Muscle of leg (tissue), 11 donors: ENCODE measurements around the gene DOCK10. TPM values are rescaled to one million over a fixed set of nuclear protein-coding genes. Genes with fewer than 3 reads are reported as not detected.
A peak's percentile ranks its signal among the peaks of the same experiment; 100 is the strongest.

Experiments used
- DNase-seq: peaks from one replicate; pipeline ENCODE4 v3.0.0; 2013
- H3K27ac ChIP-seq: one replicate; pipeline ENCODE4 v1.5.1; 2013; ENCODE audit warnings: mild to moderate bottlenecking, low read length, control low read depth
- H3K27me3 ChIP-seq: one replicate; pipeline ENCODE4 v1.6.1; 2013; ENCODE audit warnings: low read length; ENCODE audit not compliant: control insufficient read depth, insufficient read depth
- H3K36me3 ChIP-seq: one replicate; pipeline ENCODE4 v1.6.1; 2013; ENCODE audit warnings: low read length; ENCODE audit not compliant: control insufficient read depth, insufficient read depth
- H3K4me1 ChIP-seq: one replicate; pipeline ENCODE4 v1.6.1; 2013; ENCODE audit warnings: low read length; ENCODE audit not compliant: control insufficient read depth, insufficient read depth
- H3K4me3 ChIP-seq: one replicate; pipeline ENCODE4 v1.5.1; 2013; ENCODE audit warnings: low read length, control low read depth
- H3K9me3 ChIP-seq: replicated peaks from 2 replicates; pipeline ENCODE4 v1.6.1; 2013; ENCODE audit warnings: low read depth, low read length; ENCODE audit not compliant: control insufficient read depth
- WGBS: methylation state at CpG from one replicate; pipeline ENCODE4 v1.1.5; 2013; ENCODE audit warnings: missing lambda C conversion rate; ENCODE audit not compliant: insufficient coverage; 5-methylcytosine and 5-hydroxymethylcytosine counted together
- polyA plus RNA-seq, 8 donors: library from polyadenylated mRNA; unstranded; fragments of 120-200 nt; gene quantifications; one replicate each; pipeline versions ENCODE4 v1.2.1 to v1.2.3, GENCODE V29; 2013; ENCODE audit warnings: inconsistent platforms in 1 of 8, low replicate concordance in 1 of 8; ENCODE audit not compliant: insufficient read length in 8 of 8, insufficient read depth in 1 of 8
- total RNA-seq: library from RNA; stranded (reverse); fragments of 120-200 nt; gene quantifications from one replicate; pipeline ENCODE4 v1.2.4, GENCODE V29; 2013

Gene DOCK10
- total and polyA plus RNA-seq, 9 donors, result 14.8 to 20.1 (median 17.9) TPM

GRCh38 chr2:224983712-224984554 lies 58.3 kb downstream of the DOCK10 start:
- peaks cover 16% of the 10 kb centered on the region for H3K4me1 ChIP-seq
- no peaks in the 10 kb centered on the region for H3K36me3 ChIP-seq
- peak overlapping the region; percentile 0 for H3K4me3 ChIP-seq
- H3K27me3 ChIP-seq, result no peaks in the 10 kb centered on the region
- H3K9me3 ChIP-seq, result no peaks in the 10 kb centered on the region
- WGBS, result 31% methylated on average over 3 of the region's 11 CpGs
- peak overlapping the region; percentile 95 for H3K27ac ChIP-seq
- peak; percentile 91 for DNase-seq

GRCh38 chr2:224982910-224983711 lies 59.2 kb downstream of the DOCK10 start:
- 10% methylated on average over 2 of the region's 14 CpGs for WGBS
- Histone ChIP-seq H3K4me1 (peaks cover 16% of the 10 kb centered on the region), H3K27ac (peak overlapping the region; percentile 95), H3K27me3 (no peaks in the 10 kb centered on the region), H3K36me3 (no peaks in the 10 kb centered on the region), H3K4me3 (peak overlapping the region; percentile 37), H3K9me3 (no peaks in the 10 kb centered on the region)
- peak; percentile 98 for DNase-seq

GRCh38 chr2:224982226-224982625 lies 60.0 kb downstream of the DOCK10 start:
- Histone ChIP-seq H3K4me1 (peaks cover 16% of the 10 kb centered on the region), H3K9me3 (no peaks in the 10 kb centered on the region), H3K36me3 (no peaks in the 10 kb centered on the region), H3K4me3 (peak overlapping the region; percentile 37), H3K27me3 (no peaks in the 10 kb centered on the region), H3K27ac (peak overlapping the region; percentile 95)
- WGBS, result 26% methylated on average over 7 of the region's 10 CpGs
- peak; percentile 95 for DNase-seq

DNA sequence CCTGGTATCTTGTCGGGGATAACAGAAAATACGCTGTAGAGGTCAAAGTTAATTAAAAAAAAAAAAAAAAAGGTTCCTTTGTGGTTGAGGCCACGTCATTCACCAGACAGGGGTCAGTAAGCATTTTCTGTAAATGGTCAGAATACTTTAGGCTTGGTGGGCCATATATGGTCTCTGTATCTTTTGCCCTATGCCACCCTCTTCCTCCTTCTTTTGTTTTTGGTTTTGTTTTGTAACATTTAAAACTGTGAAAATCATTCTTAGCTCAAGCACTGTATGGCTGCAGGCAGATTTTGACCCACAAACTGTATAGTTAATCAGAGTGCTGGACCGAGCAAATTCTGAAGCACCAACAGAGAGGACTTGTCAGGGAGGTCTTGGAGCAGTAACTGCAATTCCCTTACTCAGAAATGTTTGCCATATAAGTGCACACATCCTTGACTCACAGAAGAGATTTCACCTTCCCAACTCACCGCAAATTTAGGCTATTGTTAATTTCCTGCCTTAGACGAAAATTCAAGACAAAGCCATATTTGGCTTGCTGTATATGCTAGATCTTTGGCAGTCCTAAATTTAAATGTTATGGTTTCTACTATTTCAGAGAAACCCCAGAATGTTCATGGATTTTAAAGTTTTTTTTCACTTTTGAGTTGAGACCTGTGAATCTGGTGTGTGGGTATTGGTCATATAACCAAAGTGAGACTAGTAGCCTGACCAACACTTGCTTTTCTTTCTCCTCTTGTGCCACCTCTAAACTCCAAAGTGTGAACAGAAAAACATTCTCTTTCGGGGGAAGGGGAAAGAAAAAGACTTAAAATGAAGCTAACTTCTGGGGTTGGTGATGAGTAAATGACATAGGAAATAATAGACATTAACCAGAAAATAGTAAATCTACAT lies 65.4 kb downstream of the DOCK10 start:
- Histone ChIP-seq H3K27me3 (no peaks in the 10 kb centered on the region), H3K9me3 (no peaks in the 10 kb centered on the region), H3K4me1 (peaks cover 9% of the 10 kb centered on the region), H3K36me3 (no peaks in the 10 kb centered on the region), H3K4me3 (no peak overlapping the region), H3K27ac (no peak overlapping the region)
- DNase-seq, result no peak
- 100% methylated on average over 3 of the region's 7 CpGs for WGBS

DNA sequence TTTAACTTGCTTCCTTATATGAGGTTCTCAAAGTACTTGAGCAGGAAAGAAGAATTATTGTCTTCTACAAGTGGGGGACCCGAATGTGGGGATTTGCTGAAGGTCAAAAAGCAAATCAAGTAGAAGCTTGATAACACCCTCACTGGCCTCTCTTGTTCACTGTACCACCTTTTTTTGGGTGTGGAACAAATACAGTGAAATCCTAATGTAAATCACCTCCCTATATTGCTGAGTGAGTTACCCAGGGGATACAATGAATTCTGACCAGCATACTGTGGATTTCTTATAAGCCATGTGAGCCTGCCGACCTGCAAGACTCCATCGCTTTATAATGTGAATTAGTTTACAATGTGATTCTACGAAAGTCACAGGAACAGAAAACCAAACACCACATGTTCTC lies 66.5 kb downstream of the DOCK10 start:
- Histone ChIP-seq H3K4me1 (peaks cover 9% of the 10 kb centered on the region), H3K9me3 (no peaks in the 10 kb centered on the region), H3K27ac (no peak overlapping the region), H3K4me3 (no peak overlapping the region), H3K36me3 (no peaks in the 10 kb centered on the region), H3K27me3 (no peaks in the 10 kb centered on the region)
- whole genome bisulfite sequencing, result no CpG with 5 or more reads among the region's 4 CpGs
- DNase-seq, result no peak

GRCh38 chr2:224973112-224974016 lies 68.9 kb downstream of the DOCK10 start:
- Histone ChIP-seq H3K4me3 (no peak overlapping the region), H3K27ac (no peak overlapping the region), H3K4me1 (peaks cover 12% of the 10 kb centered on the region), H3K9me3 (no peaks in the 10 kb centered on the region), H3K36me3 (no peaks in the 10 kb centered on the region), H3K27me3 (no peaks in the 10 kb centered on the region)
- DNase-seq, result no peak
- 72% methylated on average over 5 of the region's 10 CpGs for WGBS

- WGBS, result 87% methylated on average over 3 of the region's 4 CpGs
- Histone ChIP-seq H3K36me3 (no peaks in the 10 kb centered on the region), H3K4me3 (no peak overlapping the region), H3K27ac (no peak overlapping the region), H3K9me3 (no peaks in the 10 kb centered on the region), H3K27me3 (no peaks in the 10 kb centered on the region), H3K4me1 (peaks cover 12% of the 10 kb centered on the region)
- DNase-seq, result no peak
These were observed 71.1 kb downstream of the DOCK10 start for GRCh38 chr2:224971214-224971613.

GRCh38 chr2:224970311-224970710 lies 72.0 kb downstream of the DOCK10 start:
- Histone ChIP-seq H3K9me3 (no peaks in the 10 kb centered on the region), H3K4me3 (no peak overlapping the region), H3K27me3 (no peaks in the 10 kb centered on the region), H3K4me1 (peaks cover 12% of the 10 kb centered on the region), H3K36me3 (no peaks in the 10 kb centered on the region), H3K27ac (no peak overlapping the region)
- DNase-seq, result no peak
- WGBS, result 74% methylated on average over 3 of the region's 5 CpGs

GRCh38 chr2:224969633-224970260 lies 72.5 kb downstream of the DOCK10 start:
- H3K27ac ChIP-seq, result no peak overlapping the region
- WGBS, result 59% methylated on average over 2 of the region's 4 CpGs

More at GRCh38 chr2:224969633-224970260, 72.5 kb downstream of the DOCK10 start:
- Histone ChIP-seq H3K4me3 (no peak overlapping the region), H3K9me3 (no peaks in the 10 kb centered on the region), H3K36me3 (no peaks in the 10 kb centered on the region), H3K4me1 (peaks cover 12% of the 10 kb centered on the region), H3K27me3 (no peaks in the 10 kb centered on the region)
- DNase-seq, result no peak
